ENCODE measurements around the gene PRR16. TPM values are rescaled to one million over a fixed set of nuclear protein-coding genes. Genes with fewer than 3 reads are reported as not detected.
A peak's percentile ranks its signal among the peaks of the same experiment; 100 is the strongest.
"Not testable (repeated sequence)": the region's sequence is repeated elsewhere in the genome, so short reads cannot be mapped to it uniquely, and the experiment has no call there.

PRR16 gene
- polyA plus RNA-seq, 6 donors from 2014 or later, result 0.14 to 0.29 TPM; not detected in 4

- H3K27ac Mint-ChIP-seq, result no peak overlapping the region
- no peaks in the 10 kb centered on the region for H3K36me3 Mint-ChIP-seq
- no peaks in the 10 kb centered on the region for H3K4me1 Mint-ChIP-seq
- peaks cover 0 to 15% (median 8%) of the 10 kb centered on the region in 3 donors for H3K27me3 Mint-ChIP-seq
- DNase-seq (no peak), ATAC-seq (ENCODE audit: low read depth in 2 of 2) (no peak)
- H3K4me3 Mint-ChIP-seq, result no peak overlapping the region
- H3K9me3 Mint-ChIP-seq, result no peaks in the 10 kb centered on the region
Measured at GRCh38 chr5:120450910-120451309, 13.2 kb upstream of the PRR16 start.

GRCh38 chr5:120451445-120451844, 12.7 kb upstream of the PRR16 start:
- H3K36me3 Mint-ChIP-seq, result no peaks in the 10 kb centered on the region
- peaks cover 0 to 11% (median 8%) of the 10 kb centered on the region in 3 donors for H3K27me3 Mint-ChIP-seq
- no peaks in the 10 kb centered on the region for H3K4me1 Mint-ChIP-seq
- no peak overlapping the region for H3K27ac Mint-ChIP-seq
- no peaks in the 10 kb centered on the region for H3K9me3 Mint-ChIP-seq
- DNase-seq (no peak), ATAC-seq (ENCODE audit: low read depth in 2 of 2) (no peak)
- no peak overlapping the region for H3K4me3 Mint-ChIP-seq

- no peak for DNase-seq
- no peak overlapping the region for H3K4me3 Mint-ChIP-seq
Measured at GRCh38 chr5:120452471-120452870, 11.6 kb upstream of the PRR16 start.

GRCh38 chr5:120454094-120454798, 9.9 kb upstream of the PRR16 start:
- Mint-ChIP-seq H3K36me3 (no peaks in the 10 kb centered on the region), H3K9me3 (no peaks in the 10 kb centered on the region), H3K27me3 (peaks cover 0 to 11% (median 8%) of the 10 kb centered on the region in 3 donors), H3K27ac (no peak overlapping the region), H3K4me3 (no peak overlapping the region), H3K4me1 (peaks cover 7 to 11% (median 10%) of the 10 kb centered on the region in 3 donors)
- ATAC-seq (ENCODE audit: low read depth in 2 of 2) (no peak), DNase-seq (no peak)

More at GRCh38 chr5:120452471-120452870, 11.6 kb upstream of the PRR16 start:
- H3K4me1 Mint-ChIP-seq, result peaks cover 2 to 4% (median 3%) of the 10 kb centered on the region in 3 donors
- no peak overlapping the region for H3K27ac Mint-ChIP-seq
- H3K9me3 Mint-ChIP-seq, result no peaks in the 10 kb centered on the region
- no peak for ATAC-seq (ENCODE audit: low read depth in 2 of 2)
- peaks cover 0 to 11% (median 8%) of the 10 kb centered on the region in 3 donors for H3K27me3 Mint-ChIP-seq
- no peaks in the 10 kb centered on the region for H3K36me3 Mint-ChIP-seq

GRCh38 chr5:120456006-120456405, 8.1 kb upstream of the PRR16 start:
- Mint-ChIP-seq H3K36me3 (no peaks in the 10 kb centered on the region), H3K9me3 (no peaks in the 10 kb centered on the region), H3K27me3 (peaks cover 0 to 7% (median 2%) of the 10 kb centered on the region in 3 donors), H3K27ac (peak overlapping the region in 2 of 6 donors; percentile 48 to 87), H3K4me3 (no peak overlapping the region), H3K4me1 (peaks cover 7 to 11% (median 10%) of the 10 kb centered on the region in 3 donors)
- DNase-seq, result no peak
- no peak for ATAC-seq (ENCODE audit: low read depth in 2 of 2)

- H3K9me3 Mint-ChIP-seq, result no peaks in the 10 kb centered on the region
- H3K36me3 Mint-ChIP-seq, result no peaks in the 10 kb centered on the region
- DNase-seq, result peak; percentile 80
- H3K4me1 Mint-ChIP-seq, result peaks cover 8 to 13% (median 11%) of the 10 kb centered on the region in 3 donors
- peaks cover 0 to 4% (median 0%) of the 10 kb centered on the region in 3 donors for H3K27me3 Mint-ChIP-seq
- peak overlapping the region; percentile 61 to 91 (median 83) for H3K4me3 Mint-ChIP-seq
- peak overlapping the region; percentile 86 to 97 (median 96) for H3K27ac Mint-ChIP-seq
- ATAC-seq (ENCODE audit: low read depth in 2 of 2), result peak; percentile 81 to 82
Measured at GRCh38 chr5:120457839-120458507, 6.1 kb upstream of the PRR16 start.

GRCh38 chr5:120458508-120458847, 5.6 kb upstream of the PRR16 start:
- H3K4me3 Mint-ChIP-seq, result peak overlapping the region; percentile 61 to 91 (median 83)
- DNase-seq; H3K9me3 Mint-ChIP-seq; H3K36me3 Mint-ChIP-seq; ATAC-seq (ENCODE audit: low read depth in 2 of 2); H3K27me3 Mint-ChIP-seq: not testable (repeated sequence)
- peaks cover 13 to 18% (median 16%) of the 10 kb centered on the region in 3 donors for H3K4me1 Mint-ChIP-seq
- H3K27ac Mint-ChIP-seq, result peak overlapping the region; percentile 86 to 97 (median 96)

GRCh38 chr5:120461251-120461650, 2.8 kb upstream of the PRR16 start:
- Mint-ChIP-seq H3K27ac (no peak overlapping the region), H3K27me3 (peaks cover 22 to 25% (median 24%) of the 10 kb centered on the region in 3 donors), H3K9me3 (no peaks in the 10 kb centered on the region), H3K4me3 (no peak overlapping the region), H3K36me3 (no peaks in the 10 kb centered on the region), H3K4me1 (peaks cover 31 to 42% (median 39%) of the 10 kb centered on the region in 3 donors)
- ATAC-seq (ENCODE audit: low read depth in 2 of 2) (no peak), DNase-seq (no peak)

GRCh38 chr5:120463006-120463680, 957 bp upstream of the PRR16 start:
- Mint-ChIP-seq H3K4me3 (peak overlapping the region; percentile 77 to 93 (median 88)), H3K27me3 (peaks cover 26 to 32% (median 26%) of the 10 kb centered on the region in 3 donors), H3K36me3 (no peaks in the 10 kb centered on the region), H3K4me1 (peaks cover 24 to 33% (median 30%) of the 10 kb centered on the region in 3 donors), H3K9me3 (no peaks in the 10 kb centered on the region), H3K27ac (peak overlapping the region; percentile 10 to 81 (median 48))
- peak; percentile 51 for DNase-seq
- peak; percentile 54 to 61 for ATAC-seq (ENCODE audit: low read depth in 2 of 2)

- peak overlapping the region in 3 of 6 donors; percentile 72 to 92 (median 79) for H3K27ac Mint-ChIP-seq
- H3K4me3 Mint-ChIP-seq, result peak overlapping the region; percentile 77 to 93 (median 88)
- H3K27me3 Mint-ChIP-seq, result peaks cover 26 to 36% (median 33%) of the 10 kb centered on the region in 3 donors
- H3K9me3 Mint-ChIP-seq, result no peaks in the 10 kb centered on the region
- no peaks in the 10 kb centered on the region for H3K36me3 Mint-ChIP-seq
- peak; percentile 47 for DNase-seq
- peaks cover 24 to 33% (median 28%) of the 10 kb centered on the region in 3 donors for H3K4me1 Mint-ChIP-seq
- ATAC-seq (ENCODE audit: low read depth in 2 of 2), result peak; percentile 44 to 51
Measured at GRCh38 chr5:120464627-120465435, 731 bp downstream of the PRR16 start.

GRCh38 chr5:120465436-120465961, 1.4 kb downstream of the PRR16 start:
- peaks cover 26 to 36% (median 33%) of the 10 kb centered on the region in 3 donors for H3K27me3 Mint-ChIP-seq
- H3K4me1 Mint-ChIP-seq, result peaks cover 24 to 33% (median 28%) of the 10 kb centered on the region in 3 donors
- DNase-seq (peak; percentile 8), ATAC-seq (ENCODE audit: low read depth in 2 of 2) (peak in 1 of 2 donors; percentile 16)
- H3K27ac Mint-ChIP-seq, result no peak overlapping the region
- no peaks in the 10 kb centered on the region for H3K36me3 Mint-ChIP-seq
- H3K4me3 Mint-ChIP-seq, result peak overlapping the region; percentile 55 to 93 (median 88)
- H3K9me3 Mint-ChIP-seq, result no peaks in the 10 kb centered on the region

GRCh38 chr5:120466341-120467006, 2.4 kb downstream of the PRR16 start:
- no peak for ATAC-seq (ENCODE audit: low read depth in 2 of 2)
- DNase-seq, result no peak
- H3K27me3 Mint-ChIP-seq, result peaks cover 26 to 36% (median 33%) of the 10 kb centered on the region in 3 donors
- H3K9me3 Mint-ChIP-seq, result no peaks in the 10 kb centered on the region
- peak overlapping the region in 4 of 8 donors; percentile 55 to 88 (median 85) for H3K4me3 Mint-ChIP-seq
- H3K27ac Mint-ChIP-seq, result no peak overlapping the region
- peaks cover 24 to 33% (median 28%) of the 10 kb centered on the region in 3 donors for H3K4me1 Mint-ChIP-seq
- H3K36me3 Mint-ChIP-seq, result no peaks in the 10 kb centered on the region

Measured in naive B cell (primary cell).